SW480 (cell line): Measurements from ENCODE around the gene MRPS18B.

Source experiments
- DNase-seq: peaks from one replicate; pipeline ENCODE4 v3.0.0-alpha.2; 2016; ENCODE audit warnings: low spot score

Gene MRPS18B

GRCh38 chr6:30603961-30604360 lies 13.7 kb upstream of the MRPS18B start:
- DNase-seq, result no peak

GRCh38 chr6:30610065-30610464 lies 7.6 kb upstream of the MRPS18B start:
- DNase-seq, result no peak

- no peak for DNase-seq
Measured at GRCh38 chr6:30611150-30611855, 6.3 kb upstream of the MRPS18B start.

- no peak for DNase-seq
Measured at GRCh38 chr6:30611856-30612194, 5.8 kb upstream of the MRPS18B start.

- no peak for DNase-seq
Measured at GRCh38 chr6:30612213-30612612, 5.4 kb upstream of the MRPS18B start.

- no peak for DNase-seq
Measured at GRCh38 chr6:30612687-30613248, 4.9 kb upstream of the MRPS18B start.

- DNase-seq, result no peak
Measured at GRCh38 chr6:30613251-30614043, 4.2 kb upstream of the MRPS18B start.

- DNase-seq, result no peak
Measured at GRCh38 chr6:30614044-30614842, 3.4 kb upstream of the MRPS18B start.

- DNase-seq, result peak; percentile 96
Measured at GRCh38 chr6:30614843-30615218, 2.8 kb upstream of the MRPS18B start.

- peak; percentile 58 for DNase-seq
Measured at GRCh38 chr6:30615219-30615957, 2.3 kb upstream of the MRPS18B start.

- DNase-seq, result peak; percentile 50
Measured at GRCh38 chr6:30615958-30616810, 1.5 kb upstream of the MRPS18B start.

GRCh38 chr6:30616811-30617564 lies 652 bp upstream of the MRPS18B start, which contains the start of gene PPP1R10:
TSS of gene PPP1R10 (minus strand) at chr6:30617243. CDS start at chr6:30609944, 7,299 bp downstream.
- peak; percentile 99 for DNase-seq

GRCh38 chr6:30618270-30618797 lies 694 bp downstream of the MRPS18B start:
- no peak for DNase-seq

GRCh38 chr6:30619561-30619960 lies 1.9 kb downstream of the MRPS18B start:
- DNase-seq, result no peak

- no peak for DNase-seq
Measured at GRCh38 chr6:30625511-30625910, 7.9 kb downstream of the MRPS18B start.

- DNase-seq, result peak; percentile 71
Measured at GRCh38 chr6:30626484-30627366, 9.1 kb downstream of the MRPS18B start, which contains the start of gene ATAT1. TSS of gene ATAT1 (plus strand) at chr6:30626874.

GRCh38 chr6:30635834-30636233 lies 18.2 kb downstream of the MRPS18B start:
- DNase-seq, result no peak

GRCh38 chr6:30640481-30640880 lies 22.8 kb downstream of the MRPS18B start:
- no peak for DNase-seq

- DNase-seq, result no peak
Measured at GRCh38 chr6:30641048-30641447, 23.4 kb downstream of the MRPS18B start.
